OCI-LY1 (cell line): ENCODE data around the gene CSF2RB.

Experiments used
- H2AFZ ChIP-seq: fragments of 200-600 bp; sonication (generic), shearing (Covaris generic); 2 replicates; pipeline ENCODE4 v1.6.0; 2014; ENCODE audit warnings: antibody characterized with exemption, mild to moderate bottlenecking, low read length
- H3F3A ChIP-seq: fragments of 200-600 bp; sonication (generic), shearing (Covaris generic); 2 replicates; pipeline ENCODE4 v1.6.0; 2014; ENCODE audit warnings: mild to moderate bottlenecking, antibody characterized with exemption, low read length, moderate library complexity; ENCODE audit not compliant: insufficient read depth
- H3K27ac ChIP-seq: fragments of 200-600 bp; sonication (generic); 2 replicates; pipeline ENCODE4 v1.5.1; 2014; ENCODE audit warnings: low read length, mixed run types, mild to moderate bottlenecking, low read depth; ENCODE audit not compliant: poor library complexity, severe bottlenecking
- H3K27me3 ChIP-seq: fragments of 200-600 bp; sonication (generic); 2 replicates; pipeline ENCODE4 v1.6.0; 2014; ENCODE audit warnings: antibody characterized with exemption, mild to moderate bottlenecking, low read length, moderate library complexity; ENCODE audit not compliant: insufficient read depth
- H3K36me3 ChIP-seq: fragments of 200-600 bp; sonication (generic); 2 replicates; pipeline ENCODE4 v1.6.1; 2014; ENCODE audit warnings: mild to moderate bottlenecking, antibody characterized with exemption, low read length, moderate library complexity, mixed read lengths; ENCODE audit not compliant: insufficient read depth
- H3K4me1 ChIP-seq: fragments of 200-600 bp; sonication (generic); 2 replicates; pipeline ENCODE4 v1.5.1; 2014; ENCODE audit warnings: mild to moderate bottlenecking, low read length, moderate library complexity; ENCODE audit not compliant: insufficient read depth, severe bottlenecking
- H3K4me2 ChIP-seq: fragments of 200-600 bp; sonication (generic), shearing (Covaris generic); 2 replicates; pipeline ENCODE4 v1.6.1; 2014; ENCODE audit warnings: low read length
- H3K4me3 ChIP-seq: fragments of 200-600 bp; sonication (generic); 2 replicates; pipeline ENCODE4 v1.5.1; 2014; ENCODE audit warnings: low read length, low read depth, mild to moderate bottlenecking, mixed read lengths; ENCODE audit not compliant: poor library complexity, severe bottlenecking
- H3K79me2 ChIP-seq: fragments of 200-600 bp; shearing (Covaris generic); 2 replicates; pipeline ENCODE4 v1.6.1; 2016; ENCODE audit warnings: mixed run types, low read length, mixed read lengths; ENCODE audit not compliant: insufficient read depth
- H3K9ac ChIP-seq: fragments of 200-600 bp; sonication (generic), shearing (Covaris generic); 2 replicates; pipeline ENCODE4 v1.6.1; 2014; ENCODE audit warnings: mild to moderate bottlenecking, low read length, mixed read lengths
- H3K9me2 ChIP-seq: fragments of 200-600 bp; sonication (generic), shearing (Covaris generic); 2 replicates; pipeline ENCODE4 v1.6.1; 2014; ENCODE audit warnings: low read depth, mild to moderate bottlenecking, low read length, mixed read lengths
- H3K9me3 ChIP-seq: fragments of 200-600 bp; shearing (Covaris generic); 2 replicates; pipeline ENCODE4 v1.6.1; 2014; ENCODE audit warnings: low read length, mixed read lengths
- H4K20me1 ChIP-seq: fragments of 200-600 bp; sonication (generic), shearing (Covaris generic); 2 replicates; pipeline ENCODE4 v1.6.0; 2016; ENCODE audit warnings: mild to moderate bottlenecking, low read length; ENCODE audit not compliant: insufficient read depth
- EZH2 ChIP-seq: fragments of 200-600 bp; sonication (generic), shearing (Covaris generic); IDR thresholded peaks from 2 replicates; pipeline ENCODE4 v1.8.0; 2017; ENCODE audit warnings: borderline replicate concordance, mixed run types, mild to moderate bottlenecking, antibody characterized with exemption, low read length, moderate library complexity, mixed read lengths
- TF ChIP-seq, protein P1 (sequence below): fragments of 200-600 bp; sonication (generic), shearing (Covaris generic); IDR thresholded peaks from 2 replicates; pipeline ENCODE4 v1.5.1; 2017; ENCODE audit warnings: mild to moderate bottlenecking, antibody characterized with exemption, low read length, moderate library complexity, mixed read lengths

Gene CSF2RB

DNA sequence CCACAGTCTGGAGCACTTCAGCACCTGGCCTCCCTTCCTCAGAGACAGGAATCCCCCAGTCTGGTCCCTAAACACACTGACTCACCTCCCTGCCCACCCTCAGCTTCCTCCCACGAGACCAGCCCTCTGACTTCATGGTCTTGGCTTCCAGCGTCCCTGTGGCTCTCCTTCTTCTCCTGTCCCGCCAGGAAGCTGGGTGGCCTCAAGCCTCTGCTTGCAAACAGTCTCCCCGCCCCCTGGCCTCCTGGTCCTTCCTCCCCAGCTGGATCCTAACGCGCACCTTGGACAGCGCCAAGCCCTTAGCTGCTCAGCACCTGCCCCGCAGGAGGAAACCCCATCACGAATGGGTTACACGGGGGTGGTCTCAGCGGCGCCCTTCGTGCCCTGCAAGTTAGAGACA, 48.1 kb upstream of the CSF2RB start:
- Histone ChIP-seq H3K27me3 (no peaks in the 10 kb centered on the region), H3K4me3 (no peak overlapping the region), H3K27ac (no peak overlapping the region), H3K9me3 (no peaks in the 10 kb centered on the region), H3K79me2 (no peaks in the 10 kb centered on the region), H3K9ac (no peak overlapping the region), H3K4me1 (peaks cover 31% of the 10 kb centered on the region), H4K20me1 (no peaks in the 10 kb centered on the region), H3K4me2 (no peak overlapping the region), H3F3A (peaks cover 2% of the 10 kb centered on the region; the same call in 1 of the 2 replicates), H3K36me3 (no peaks in the 10 kb centered on the region), H2AFZ (no peak overlapping the region), H3K9me2 (no peaks in the 10 kb centered on the region)
- TF ChIP-seq, protein P1, sequence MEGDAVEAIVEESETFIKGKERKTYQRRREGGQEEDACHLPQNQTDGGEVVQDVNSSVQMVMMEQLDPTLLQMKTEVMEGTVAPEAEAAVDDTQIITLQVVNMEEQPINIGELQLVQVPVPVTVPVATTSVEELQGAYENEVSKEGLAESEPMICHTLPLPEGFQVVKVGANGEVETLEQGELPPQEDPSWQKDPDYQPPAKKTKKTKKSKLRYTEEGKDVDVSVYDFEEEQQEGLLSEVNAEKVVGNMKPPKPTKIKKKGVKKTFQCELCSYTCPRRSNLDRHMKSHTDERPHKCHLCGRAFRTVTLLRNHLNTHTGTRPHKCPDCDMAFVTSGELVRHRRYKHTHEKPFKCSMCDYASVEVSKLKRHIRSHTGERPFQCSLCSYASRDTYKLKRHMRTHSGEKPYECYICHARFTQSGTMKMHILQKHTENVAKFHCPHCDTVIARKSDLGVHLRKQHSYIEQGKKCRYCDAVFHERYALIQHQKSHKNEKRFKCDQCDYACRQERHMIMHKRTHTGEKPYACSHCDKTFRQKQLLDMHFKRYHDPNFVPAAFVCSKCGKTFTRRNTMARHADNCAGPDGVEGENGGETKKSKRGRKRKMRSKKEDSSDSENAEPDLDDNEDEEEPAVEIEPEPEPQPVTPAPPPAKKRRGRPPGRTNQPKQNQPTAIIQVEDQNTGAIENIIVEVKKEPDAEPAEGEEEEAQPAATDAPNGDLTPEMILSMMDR: no peak
- no peak for TF ChIP-seq EZH2

DNA sequence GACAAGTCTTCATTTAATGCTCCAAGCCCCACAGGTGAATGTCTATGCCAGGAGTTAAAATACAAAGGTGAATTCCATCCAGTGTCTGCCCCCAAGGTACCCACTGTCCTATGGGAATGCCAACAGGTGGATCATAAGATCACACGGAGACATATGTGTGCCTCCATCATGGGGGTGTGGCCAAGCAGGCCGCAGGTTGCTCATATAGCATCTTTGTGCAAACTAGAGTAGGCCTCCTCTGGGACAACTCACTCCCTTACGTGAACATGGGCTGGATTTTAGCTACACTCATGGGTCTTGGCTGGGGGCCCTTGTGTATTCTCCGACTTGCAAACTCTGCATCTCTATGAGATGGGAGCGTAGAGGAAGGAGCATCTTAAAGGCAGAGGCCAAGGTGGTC, 45.7 kb upstream of the CSF2RB start:
- Histone ChIP-seq H3F3A (no peaks in the 10 kb centered on the region), H3K27me3 (no peaks in the 10 kb centered on the region), H3K27ac (no peak overlapping the region), H3K36me3 (no peaks in the 10 kb centered on the region), H3K9me2 (no peaks in the 10 kb centered on the region), H4K20me1 (no peaks in the 10 kb centered on the region), H2AFZ (no peak overlapping the region), H3K9me3 (no peaks in the 10 kb centered on the region), H3K4me1 (peaks cover 8% of the 10 kb centered on the region), H3K4me3 (no peak overlapping the region), H3K79me2 (no peaks in the 10 kb centered on the region), H3K4me2 (no peak overlapping the region), H3K9ac (no peak overlapping the region)
- TF ChIP-seq EZH2: no peak
- TF ChIP-seq, protein P1: no peak

DNA sequence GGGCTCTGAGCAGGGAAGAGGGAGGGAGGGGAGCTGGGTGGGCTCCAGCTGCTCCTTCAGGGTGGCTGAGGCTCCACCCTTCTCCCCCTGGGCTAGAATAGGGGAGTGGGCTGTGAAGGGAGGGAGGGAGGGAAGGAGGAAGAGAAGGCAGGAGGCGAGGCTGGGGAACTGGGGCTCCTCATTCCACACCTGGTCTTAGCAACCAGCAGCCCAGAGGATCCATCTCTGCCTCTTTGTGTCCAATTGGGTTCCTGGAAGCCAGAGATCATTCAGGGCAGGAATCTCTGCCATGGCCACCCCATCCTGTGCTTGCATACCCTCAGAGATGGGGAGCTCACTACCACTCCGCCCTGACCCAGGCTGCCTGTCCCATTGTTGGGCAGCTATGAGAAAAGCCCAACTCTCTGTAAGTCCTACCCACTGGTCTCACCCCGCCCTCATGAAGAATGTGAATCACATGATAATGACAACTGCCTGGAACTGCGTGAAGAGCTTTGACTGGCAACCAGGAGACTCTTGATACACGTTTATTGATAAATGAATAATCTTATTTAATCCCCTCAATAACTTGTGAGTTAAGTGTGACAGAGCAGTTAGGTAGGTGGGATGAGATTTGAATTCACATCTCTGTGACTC, 44.8 kb upstream of the CSF2RB start:
- Histone ChIP-seq H3F3A (no peaks in the 10 kb centered on the region), H3K27me3 (no peaks in the 10 kb centered on the region), H3K4me3 (no peak overlapping the region), H3K79me2 (no peaks in the 10 kb centered on the region), H3K36me3 (no peaks in the 10 kb centered on the region), H3K4me1 (no peaks in the 10 kb centered on the region), H3K4me2 (no peak overlapping the region), H4K20me1 (no peaks in the 10 kb centered on the region), H3K9ac (no peak overlapping the region), H3K9me3 (no peaks in the 10 kb centered on the region), H3K27ac (no peak overlapping the region), H2AFZ (no peak overlapping the region), H3K9me2 (no peaks in the 10 kb centered on the region)
- TF ChIP-seq EZH2: no peak
- TF ChIP-seq, protein P1: no peak
